ENCODE measurements around the gene DPP6.
"Not testable (repeated sequence)": the region's sequence is repeated elsewhere in the genome, so short reads cannot be mapped to it uniquely, and the experiment has no call there.

The DPP6 gene

DNA sequence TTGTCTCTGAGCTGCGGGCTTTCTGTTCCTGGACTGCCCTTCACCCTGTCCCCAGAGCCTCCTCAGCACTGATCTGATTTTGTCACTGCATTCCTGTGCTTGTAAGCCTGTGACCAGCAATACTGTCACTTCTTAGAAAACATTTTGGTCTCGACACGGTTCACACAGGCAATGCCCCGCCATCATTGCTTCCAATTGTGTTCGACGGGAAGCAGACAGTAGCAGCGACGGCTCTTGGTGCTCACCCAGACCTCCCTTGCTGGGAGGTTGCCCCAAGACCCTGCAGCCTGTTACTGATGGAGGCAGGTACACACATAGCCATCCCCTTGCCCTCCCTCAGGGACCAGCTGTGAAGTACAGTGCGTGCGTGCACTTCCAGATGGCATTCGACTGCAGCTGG, 99.1 kb downstream of the DPP6 start:
- not testable (repeated sequence) for DNase-seq

DNA sequence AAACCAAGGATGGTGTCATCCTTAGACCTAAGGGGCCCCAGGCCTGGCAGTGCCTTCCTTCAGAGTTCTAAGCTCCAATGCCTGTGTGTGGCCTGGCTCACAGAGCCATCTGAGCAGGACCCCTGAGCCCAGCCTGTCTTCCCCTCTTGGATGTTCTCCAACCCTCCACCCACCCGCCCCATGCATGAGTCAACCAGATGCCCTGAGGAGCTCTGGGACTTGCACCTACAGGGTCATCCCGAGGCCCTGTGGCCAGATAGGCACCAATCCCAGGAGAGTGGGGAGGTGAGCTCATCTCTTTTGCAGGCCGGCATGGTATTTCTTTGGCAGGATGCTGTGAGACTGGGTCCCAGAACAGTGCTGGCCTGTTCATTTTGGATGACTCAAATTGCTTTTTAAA, 103.7 kb downstream of the DPP6 start:
- DNase-seq = peak; percentile 6

GRCh38 chr7:154162921-154163320, 110.7 kb downstream of the DPP6 start:
- DNase-seq = not testable (repeated sequence)

DNA sequence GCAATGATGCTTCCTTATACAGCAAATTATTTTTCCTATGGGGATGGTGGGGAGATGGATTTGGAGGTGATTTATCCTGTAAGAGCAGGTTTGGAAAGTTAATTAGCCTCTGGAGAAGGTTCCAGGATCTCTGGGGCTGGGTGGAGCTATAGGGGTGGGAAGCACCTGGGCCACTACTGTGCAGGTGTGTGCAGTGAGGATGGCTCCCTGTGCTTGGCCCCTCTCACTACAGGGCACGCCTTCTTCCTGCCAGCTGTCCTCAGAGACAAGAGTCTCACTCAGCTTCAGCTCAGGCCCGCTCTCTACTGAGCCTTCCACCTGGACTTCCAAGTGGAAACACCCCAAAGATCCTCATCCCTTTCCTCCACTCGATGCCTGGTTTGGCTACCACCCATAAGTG, 111.4 kb downstream of the DPP6 start:
- DNase-seq = not testable (repeated sequence)

DNA sequence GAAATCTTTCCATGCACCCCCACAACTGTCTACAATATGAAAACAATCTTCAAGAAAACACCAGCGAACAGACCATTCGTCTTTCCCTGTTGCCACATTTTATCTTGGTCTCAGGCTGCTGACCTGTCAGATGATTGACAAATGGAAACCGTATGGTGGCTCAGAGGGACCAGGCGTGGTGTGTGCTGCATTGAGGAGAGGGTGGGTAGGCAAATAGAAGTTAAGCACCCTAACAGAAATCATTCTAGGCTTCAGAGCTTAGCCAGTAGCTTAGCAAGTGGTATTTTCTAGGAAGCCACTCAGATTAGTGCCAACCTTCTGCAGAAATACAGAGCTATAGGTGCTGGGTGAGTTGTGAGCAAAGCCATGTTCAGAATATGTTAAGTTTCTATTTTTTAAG, 114.9 kb downstream of the DPP6 start:
- no peak for DNase-seq

DNA sequence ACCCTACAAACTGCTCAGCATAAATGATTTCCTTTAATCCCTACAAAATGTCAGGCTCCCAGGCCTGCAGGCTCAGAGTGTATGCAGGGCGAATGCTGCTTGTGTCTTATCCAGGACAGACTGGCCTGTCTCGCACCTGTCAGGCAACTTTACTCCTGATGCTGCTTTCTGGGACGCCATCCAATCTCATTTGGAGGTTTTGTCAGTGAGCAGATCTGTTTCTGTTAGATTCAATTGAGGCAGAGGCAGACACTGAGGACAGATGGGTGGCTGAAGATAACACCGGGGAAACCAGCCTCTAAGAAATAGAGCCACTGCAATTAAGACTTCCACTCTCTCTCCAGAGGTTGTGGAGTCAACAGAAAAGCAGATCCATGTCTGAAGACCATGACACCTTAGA, 115.6 kb downstream of the DPP6 start:
- no peak for DNase-seq

- no peak for DNase-seq
Measured at GRCh38 chr7:154171422-154171821, 119.2 kb downstream of the DPP6 start.

- no peak for DNase-seq
Measured at GRCh38 chr7:154172236-154172635, 120.0 kb downstream of the DPP6 start.

DNA sequence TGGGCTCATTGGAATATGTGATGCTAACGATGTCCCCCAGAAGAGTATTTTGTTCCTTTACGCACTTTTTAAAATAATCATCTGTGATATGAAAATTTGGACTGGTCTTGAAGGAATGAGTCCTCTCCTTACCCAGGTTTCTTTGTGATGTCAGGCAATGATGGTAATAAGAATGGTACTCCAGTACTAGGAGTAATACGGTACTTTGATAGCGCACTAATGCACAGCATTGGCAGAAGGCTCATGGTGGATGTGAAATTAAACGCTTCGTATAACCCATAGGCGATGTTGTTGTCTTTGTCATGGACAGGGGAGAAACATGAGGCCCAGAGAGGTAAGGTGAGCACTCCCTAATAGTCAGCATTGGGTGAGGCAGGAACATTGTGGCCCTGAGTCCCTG, 125.4 kb downstream of the DPP6 start:
- DNase-seq = no peak

- no peak for DNase-seq
Measured at GRCh38 chr7:154178895-154179294, 126.7 kb downstream of the DPP6 start.

GRCh38 chr7:154183482-154183881, 131.3 kb downstream of the DPP6 start:
- no peak for DNase-seq

DNA sequence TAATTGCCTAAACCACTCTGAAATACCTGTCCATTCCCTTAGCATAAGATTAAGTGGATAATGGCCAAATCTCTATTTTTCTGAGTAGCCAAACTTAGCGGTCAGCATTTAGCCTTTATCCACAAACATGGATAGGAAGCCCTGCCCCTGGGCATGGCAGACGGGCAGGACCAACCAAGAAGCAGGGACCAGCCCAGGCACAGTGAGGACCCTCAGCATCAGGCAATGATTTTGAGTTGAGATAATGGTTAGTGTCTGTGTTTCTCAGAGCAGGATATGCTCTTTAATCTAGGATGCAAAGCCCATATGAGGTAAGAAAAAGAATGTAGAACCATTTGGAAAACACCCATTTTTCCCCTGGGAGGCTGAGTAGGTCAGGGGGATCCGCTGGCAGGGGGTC, 131.7 kb downstream of the DPP6 start:
- DNase-seq = no peak

- no peak for DNase-seq
Measured at GRCh38 chr7:154186811-154187210, 134.6 kb downstream of the DPP6 start.

- no peak for DNase-seq
Measured at GRCh38 chr7:154188330-154188729, 136.1 kb downstream of the DPP6 start.

DNA sequence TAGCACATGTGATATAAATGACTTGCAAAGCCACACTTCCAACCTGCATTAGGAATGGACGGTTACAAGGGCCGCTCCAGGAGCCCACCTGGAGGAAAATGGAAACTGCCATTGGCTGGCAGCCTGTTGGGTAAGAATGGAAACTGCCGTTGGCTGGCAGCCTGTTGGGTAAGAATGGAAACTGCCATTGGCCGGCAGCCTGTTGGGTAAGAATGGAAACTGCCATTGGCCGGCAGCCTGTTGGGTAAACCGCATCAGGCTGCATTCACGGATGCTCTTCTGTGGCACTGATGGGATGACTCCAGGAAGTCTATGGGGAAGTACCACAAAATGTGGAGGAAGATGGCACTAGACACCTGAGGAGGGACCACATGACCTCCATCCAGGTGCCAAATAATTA, 143.1 kb downstream of the DPP6 start:
- no peak for DNase-seq

DNA sequence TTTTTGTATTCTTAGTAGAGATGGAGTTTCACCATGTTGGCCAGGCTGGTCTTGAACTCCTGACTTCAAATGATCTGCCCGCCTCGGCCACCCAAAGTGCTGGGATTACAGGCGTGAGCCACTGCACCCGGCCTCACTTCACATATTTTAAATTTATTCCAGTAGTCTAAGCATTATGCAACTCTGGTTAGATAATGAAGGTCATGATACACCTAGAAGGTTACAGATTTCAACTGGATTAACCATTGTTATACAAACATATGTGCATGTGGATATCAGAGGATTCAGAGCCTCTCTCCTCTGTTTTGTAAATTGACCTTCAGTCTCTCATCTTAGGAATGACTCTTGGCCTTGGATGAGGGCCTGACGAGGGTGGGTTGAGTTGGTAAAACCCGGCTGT, 146.3 kb downstream of the DPP6 start:
- DNase-seq = no peak

DNA sequence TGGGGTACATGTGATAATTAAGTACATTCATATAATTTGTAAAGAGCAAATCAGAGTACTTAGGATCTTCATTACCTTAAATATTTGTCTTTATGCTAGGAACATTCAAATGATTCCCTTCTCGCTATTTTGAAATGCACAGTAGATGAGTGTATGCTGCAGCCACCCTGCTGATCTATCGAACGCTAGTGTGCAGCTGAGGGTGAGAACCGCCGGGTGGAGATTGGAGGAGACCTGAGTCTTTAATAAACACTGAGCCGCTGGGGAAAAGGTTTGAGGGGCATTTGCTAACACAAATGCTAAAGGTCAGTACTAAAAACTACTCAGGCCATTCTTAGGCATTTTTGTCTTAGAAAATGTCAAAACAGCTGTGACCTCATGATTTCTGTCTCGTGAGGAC, 148.0 kb downstream of the DPP6 start:
- DNase-seq = no peak

GRCh38 chr7:154202002-154202401, 149.8 kb downstream of the DPP6 start:
- DNase-seq = no peak

GRCh38 chr7:154204046-154204445, 151.8 kb downstream of the DPP6 start:
- DNase-seq = no peak

GRCh38 chr7:154212861-154213260, 160.7 kb downstream of the DPP6 start:
- DNase-seq = no peak

DNA sequence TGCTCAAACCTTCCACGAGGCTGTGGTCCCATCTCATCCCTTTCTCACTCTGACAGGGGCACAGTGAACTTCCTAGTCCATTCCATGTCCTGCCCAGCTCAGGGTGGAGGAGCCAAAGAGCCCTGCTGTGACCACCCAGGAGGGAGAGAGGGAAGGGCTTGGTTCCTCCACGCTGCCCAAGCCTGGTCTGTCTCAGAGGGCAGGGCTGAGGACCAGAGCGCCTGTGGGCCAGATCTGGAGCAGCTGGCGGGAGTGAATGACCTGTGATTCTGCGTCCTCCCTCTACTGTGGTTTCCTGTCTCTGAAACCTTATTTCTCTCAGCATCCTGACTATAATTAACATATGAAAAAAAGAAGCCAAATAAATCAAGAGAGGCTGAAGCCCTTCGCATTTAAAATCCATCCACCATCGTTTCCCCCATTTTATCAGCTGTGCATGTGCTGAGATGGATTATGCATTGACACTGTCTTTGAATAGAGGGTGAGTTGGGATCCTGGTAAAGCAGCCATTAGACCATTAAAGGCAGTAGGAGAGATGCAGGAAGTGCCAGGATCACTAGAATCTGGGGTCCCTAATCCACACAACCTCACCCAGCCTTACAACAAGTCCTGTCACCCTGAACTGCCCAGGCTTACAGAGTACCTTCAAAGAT, 165.6 kb downstream of the DPP6 start:
- no peak for DNase-seq

DNA sequence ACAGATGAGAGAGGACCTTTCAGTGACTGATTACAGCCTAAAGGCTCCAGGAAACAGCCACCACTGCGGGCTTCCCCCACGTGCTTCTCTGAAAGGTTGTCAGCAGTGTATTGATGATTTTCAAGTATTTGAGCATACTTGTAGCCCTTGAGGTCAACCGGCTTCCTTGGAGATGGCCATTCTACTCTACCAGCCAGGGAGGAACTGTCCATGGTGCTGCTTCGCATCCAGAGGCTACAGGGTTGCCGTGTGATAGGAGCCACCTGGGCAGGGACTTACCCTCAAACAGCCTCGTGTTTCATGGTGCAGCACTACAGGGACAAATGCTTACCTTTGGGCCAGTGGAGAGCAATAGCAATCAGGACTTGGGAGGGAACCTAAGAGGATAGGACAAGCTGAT, 179.5 kb downstream of the DPP6 start:
- DNase-seq = no peak

- DNase-seq = no peak
Measured at GRCh38 chr7:154232700-154233099, 180.5 kb downstream of the DPP6 start.

- DNase-seq = no peak
Measured at GRCh38 chr7:154241988-154242387, 189.8 kb downstream of the DPP6 start.

DNA sequence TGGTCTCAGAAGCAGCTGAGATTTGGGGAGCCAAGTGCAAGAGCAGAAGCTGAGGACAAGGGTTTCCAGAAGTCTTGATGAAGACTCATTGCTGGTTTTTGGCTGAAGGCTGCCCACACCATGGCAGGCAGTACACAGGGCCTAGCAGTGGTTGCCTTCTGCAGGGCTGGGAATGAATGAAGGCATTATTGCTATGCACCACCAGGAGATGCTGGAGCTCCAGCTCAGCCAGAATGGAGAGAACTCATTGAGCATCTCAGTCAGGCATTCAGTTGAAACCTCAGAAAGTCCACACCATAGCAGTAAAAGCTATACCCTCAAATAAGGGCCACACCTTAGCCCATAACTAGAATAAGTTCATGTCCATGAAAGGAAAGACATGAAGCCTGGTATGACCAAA, 190.5 kb downstream of the DPP6 start:
- DNase-seq = no peak

GRCh38 chr7:154252046-154252445, 199.8 kb downstream of the DPP6 start:
- no peak for DNase-seq

Data from NCI-H226 (cell line).